HL-60 (cell line): ENCODE data around the gene EYA2.

ENCODE experiments used
- CTCF ChIP-seq: IDR thresholded peaks from one replicate; pipeline ENCODE4 v1.5.1; 2011; ENCODE audit warnings: low read length, control low read depth, inconsistent platforms; ENCODE audit not compliant: insufficient read depth
- POLR2AphosphoS5 ChIP-seq: IDR thresholded peaks from 2 replicates; pipeline ENCODE4 v1.6.1; 2012; ENCODE audit warnings: low read depth

GRCh38 chr20:46883892-46884291 lies 10.8 kb upstream of the EYA2 start:
- TF ChIP-seq CTCF (no peak), POLR2AphosphoS5 (no peak)
